ENCODE measurements around the gene MAP2K7.
"Not testable (repeated sequence)": the region's sequence is repeated elsewhere in the genome, so short reads cannot be mapped to it uniquely, and the experiment has no call there.

The MAP2K7 gene

GRCh38 chr19:7858109-7858770 lies 45.4 kb upstream of the MAP2K7 start:
- DNase-seq (ENCODE audit: low read depth, low spot score) = no peak
- in situ Hi-C loops (cut with HindIII; ENCODE audit: low sequenced_read_pairs) = no loop called here
- no peak for TF ChIP-seq CTCF (IDR thresholded peaks at IDR 0.05; ENCODE audit: low read depth, low read length)
- no peak overlapping the region for H3K4me3 ChIP-seq (ENCODE audit: low read depth, low read length)

GRCh38 chr19:7859087-7859486 lies 44.6 kb upstream of the MAP2K7 start:
- H3K4me3 ChIP-seq (ENCODE audit: low read depth, low read length); DNase-seq (ENCODE audit: low read depth, low spot score); in situ Hi-C loops (cut with HindIII; ENCODE audit: low sequenced_read_pairs): not testable (repeated sequence)

- no peak overlapping the region for H3K4me3 ChIP-seq (ENCODE audit: low read depth, low read length)
- TF ChIP-seq CTCF (IDR thresholded peaks at IDR 0.05; ENCODE audit: low read depth, low read length) = no peak
- no peak for DNase-seq (ENCODE audit: low read depth, low spot score)
- in situ Hi-C loops (cut with HindIII; ENCODE audit: low sequenced_read_pairs) = no loop called here
Observed at GRCh38 chr19:7859831-7860713, 43.6 kb upstream of the MAP2K7 start.

- no peak for DNase-seq (ENCODE audit: low read depth, low spot score)
- no peak for TF ChIP-seq CTCF (IDR thresholded peaks at IDR 0.05; ENCODE audit: low read depth, low read length)
- H3K4me3 ChIP-seq (ENCODE audit: low read depth, low read length) = no peak overlapping the region
- in situ Hi-C loops (cut with HindIII; ENCODE audit: low sequenced_read_pairs) = no loop called here
Observed at GRCh38 chr19:7860714-7861618, 42.7 kb upstream of the MAP2K7 start.

- no peak overlapping the region for H3K4me3 ChIP-seq (ENCODE audit: low read depth, low read length)
- TF ChIP-seq CTCF (IDR thresholded peaks at IDR 0.05; ENCODE audit: low read depth, low read length) = peak; percentile 23
- in situ Hi-C loops (cut with HindIII; ENCODE audit: low sequenced_read_pairs) = no loop called here
- no peak for DNase-seq (ENCODE audit: low read depth, low spot score)
Observed at GRCh38 chr19:7861619-7862412, 41.9 kb upstream of the MAP2K7 start.

- no peak overlapping the region for H3K4me3 ChIP-seq (ENCODE audit: low read depth, low read length)
- TF ChIP-seq CTCF (IDR thresholded peaks at IDR 0.05; ENCODE audit: low read depth, low read length) = no peak
- DNase-seq (ENCODE audit: low read depth, low spot score) = peak; percentile 55
- in situ Hi-C loops (cut with HindIII; ENCODE audit: low sequenced_read_pairs) = no loop called here
Observed at GRCh38 chr19:7862413-7862951, 41.2 kb upstream of the MAP2K7 start.

All from astrocyte of the spinal cord (primary cell).